ENCODE results near the gene ACER3. TPM values are rescaled to one million over a fixed set of nuclear protein-coding genes. Genes with fewer than 3 reads are reported as not detected.
A peak's percentile ranks its signal among the peaks of the same experiment; 100 is the strongest.
"Not testable (repeated sequence)": the region's sequence is repeated elsewhere in the genome, so short reads cannot be mapped to it uniquely, and the experiment has no call there.

The ACER3 gene
- polyA plus RNA-seq, 3 donors, result 13.7 to 15.9 (median 15.4) TPM

DNA sequence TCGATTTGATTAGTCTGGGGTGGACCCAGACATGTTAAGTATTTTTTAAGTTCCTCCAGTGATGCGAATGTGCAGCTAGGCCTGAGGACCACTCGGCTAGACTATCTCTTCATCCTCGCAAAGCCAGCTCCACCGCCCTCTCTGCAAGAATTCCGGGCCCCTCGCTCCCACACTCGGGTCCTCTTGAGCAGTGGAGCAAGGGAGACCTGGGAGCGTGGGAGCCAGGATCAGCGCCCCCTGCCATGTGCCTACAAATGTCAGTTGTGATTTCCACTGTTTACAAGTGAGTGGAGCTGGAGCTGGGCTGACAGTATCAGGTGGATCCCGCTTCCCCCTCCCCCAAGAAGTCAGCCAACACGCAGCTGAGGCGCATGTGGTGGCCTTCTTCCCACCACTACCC, 180.2 kb downstream of the ACER3 start:
- no peak for DNase-seq (ENCODE audit: extremely low read depth in 1 of 11, low read depth in 9 of 11, low spot score in 4 of 11)

- DNase-seq (ENCODE audit: extremely low read depth in 1 of 11, low read depth in 9 of 11, low spot score in 4 of 11), result no peak
These were observed 181.5 kb downstream of the ACER3 start for GRCh38 chr11:77042111-77042726.

GRCh38 chr11:77044356-77044755, 183.6 kb downstream of the ACER3 start:
- no peak for DNase-seq (ENCODE audit: extremely low read depth in 1 of 11, low read depth in 9 of 11, low spot score in 4 of 11)

DNA sequence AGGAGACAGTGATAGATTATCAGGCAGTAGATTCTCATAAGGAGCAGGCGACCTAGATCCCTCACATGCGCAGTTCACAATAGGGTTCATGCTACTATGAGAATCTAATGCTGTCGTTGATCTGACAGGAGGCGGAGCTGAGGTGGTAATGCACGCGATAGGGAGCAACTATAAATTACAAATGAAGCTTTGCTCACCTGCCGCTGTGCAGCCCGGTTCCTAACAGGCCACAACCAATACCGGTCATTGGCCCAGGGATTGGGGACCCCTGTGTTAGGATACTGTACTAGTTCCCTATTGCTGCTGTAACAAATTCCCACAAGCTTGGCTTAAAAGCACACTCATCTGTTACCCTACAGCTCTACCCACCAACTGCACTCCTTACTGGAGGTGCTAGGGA, 184.2 kb downstream of the ACER3 start:
- DNase-seq (ENCODE audit: extremely low read depth in 1 of 11, low read depth in 9 of 11, low spot score in 4 of 11), result no peak

DNA sequence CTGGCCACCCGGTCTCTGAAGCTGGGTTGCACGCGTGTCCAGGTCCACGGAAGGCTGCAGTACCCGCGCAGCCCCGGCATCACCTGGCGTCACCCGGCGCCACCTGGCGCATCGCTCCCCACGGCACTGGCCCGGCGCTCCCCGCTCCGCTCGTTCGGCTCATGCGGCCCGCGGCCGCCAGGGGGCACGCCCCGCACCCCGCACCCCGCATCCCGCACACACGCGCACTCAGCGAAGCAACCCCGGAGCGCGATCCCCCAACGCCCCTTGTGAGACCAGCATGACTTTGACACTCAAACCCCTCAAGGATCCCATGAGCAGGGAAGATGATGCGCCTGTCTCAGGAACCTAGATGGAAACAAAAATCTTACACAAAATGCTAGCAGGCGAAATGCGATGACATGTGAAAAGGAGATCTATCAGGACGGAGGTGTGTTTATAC, 185.4 kb downstream of the ACER3 start:
- DNase-seq (ENCODE audit: extremely low read depth in 1 of 11, low read depth in 9 of 11, low spot score in 4 of 11), result peak in 4 of 11 donors; percentile 9 to 22 (median 14)

DNA sequence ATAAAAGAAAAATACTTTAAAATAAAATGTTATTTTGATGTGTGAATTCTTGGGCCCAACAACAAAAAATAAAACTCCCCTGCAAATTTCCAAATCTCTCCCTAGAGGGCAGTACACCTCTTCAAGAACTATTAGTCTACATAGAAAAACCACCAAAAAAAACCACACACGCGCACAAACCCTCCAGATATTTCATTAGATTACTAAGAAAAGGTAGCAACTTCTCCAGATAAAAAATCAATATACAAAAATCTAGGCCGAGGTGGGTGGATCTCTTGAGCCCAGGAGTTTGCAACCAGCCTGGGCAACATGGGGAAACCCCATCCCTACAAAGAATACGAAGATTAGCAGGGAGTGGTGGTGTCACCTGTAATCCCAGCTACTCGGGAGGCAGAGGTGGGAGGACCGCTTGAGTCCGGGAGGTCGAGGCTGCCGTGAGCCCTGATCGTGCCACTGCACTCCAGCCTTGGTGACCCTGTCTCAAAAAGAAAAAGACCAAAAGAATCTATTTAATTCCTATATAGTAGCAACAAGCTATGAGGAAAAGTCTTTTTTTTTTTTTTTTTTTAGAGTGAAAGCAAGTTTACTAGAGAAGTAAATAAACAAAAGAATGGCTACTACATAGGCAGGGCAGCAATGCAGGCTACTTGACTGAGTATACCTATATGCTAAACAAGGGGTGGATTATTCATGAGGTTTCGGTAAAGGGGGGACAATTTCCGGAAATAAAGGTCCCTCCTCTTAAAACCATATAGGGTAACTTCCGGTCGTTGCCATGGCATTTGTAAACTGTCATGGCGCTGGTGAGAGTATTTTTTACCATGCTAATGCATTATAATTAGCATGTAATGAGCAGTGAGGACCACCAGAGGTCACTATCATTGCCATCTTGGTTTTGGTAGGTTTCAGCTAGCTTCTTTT, 186.5 kb downstream of the ACER3 start:
- DNase-seq (ENCODE audit: extremely low read depth in 1 of 11, low read depth in 9 of 11, low spot score in 4 of 11), result peak; percentile 74 to 94 (median 88)

DNA sequence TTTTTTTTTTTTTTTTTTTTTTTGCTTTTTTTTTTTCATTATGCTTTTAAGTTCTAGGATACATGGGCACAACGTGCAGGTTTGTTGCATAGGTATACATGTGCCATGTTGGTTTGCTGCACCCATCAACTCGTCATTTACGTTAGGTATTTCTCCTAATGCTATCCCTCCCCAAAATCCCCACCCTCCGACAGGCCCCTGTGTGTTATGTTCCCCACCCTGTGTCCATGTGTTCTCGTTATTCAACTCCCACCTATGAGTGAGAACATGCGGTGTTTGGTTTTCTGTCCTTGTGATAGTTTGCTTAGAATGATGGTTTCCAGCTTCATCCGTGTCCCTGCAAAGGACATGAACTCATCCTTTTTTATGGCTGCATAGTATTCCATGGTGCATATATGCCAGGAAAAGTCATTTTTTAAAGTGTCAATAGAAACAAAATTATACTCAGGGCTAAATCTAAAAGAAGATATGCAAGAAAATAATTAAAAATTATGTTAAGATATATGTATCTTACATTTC, 187.3 kb downstream of the ACER3 start:
- not testable (repeated sequence) for DNase-seq (ENCODE audit: extremely low read depth in 1 of 11, low read depth in 9 of 11, low spot score in 4 of 11)

- DNase-seq (ENCODE audit: extremely low read depth in 1 of 11, low read depth in 9 of 11, low spot score in 4 of 11), result no peak
These were observed 188.3 kb downstream of the ACER3 start for GRCh38 chr11:77049026-77049425.

DNA sequence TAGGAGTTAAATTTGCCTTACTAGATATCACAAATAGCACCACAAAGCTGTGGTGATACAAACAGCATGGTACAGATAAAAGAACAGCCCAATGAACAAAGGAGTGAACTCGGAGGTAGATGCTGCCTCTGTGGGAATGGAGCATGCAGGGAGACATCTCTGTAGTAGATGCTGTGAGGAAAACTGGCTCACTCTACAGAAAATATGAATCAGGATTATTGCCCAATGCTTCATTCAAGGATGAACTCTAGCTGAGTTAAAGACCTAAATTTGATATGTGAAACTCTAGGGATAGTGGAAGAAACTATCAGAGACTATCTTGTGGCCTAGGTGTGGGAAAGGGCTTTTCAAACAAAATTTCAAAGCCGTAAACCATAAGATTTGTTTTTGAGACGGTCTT, 190.8 kb downstream of the ACER3 start:
- DNase-seq (ENCODE audit: extremely low read depth in 1 of 11, low read depth in 9 of 11, low spot score in 4 of 11), result no peak

DNA sequence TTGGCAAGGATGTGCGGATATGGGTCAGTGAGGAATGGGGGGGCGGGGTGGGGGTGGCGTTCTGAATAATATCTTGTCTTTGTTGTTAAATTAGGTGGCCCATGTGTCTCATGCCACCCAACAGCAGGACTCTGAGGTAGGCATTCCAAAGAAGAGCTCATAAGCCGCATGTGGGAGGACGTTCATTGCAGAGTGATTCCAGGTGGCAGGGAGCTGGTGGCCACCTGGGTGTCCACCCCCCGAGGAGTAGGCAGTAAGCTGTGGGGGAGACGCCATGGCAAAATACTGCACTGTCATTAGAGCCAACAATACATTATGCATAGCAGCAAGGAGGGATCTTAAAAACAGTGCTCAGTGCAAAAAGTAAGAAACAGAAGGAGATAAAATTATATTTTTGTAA, 191.8 kb downstream of the ACER3 start:
- DNase-seq (ENCODE audit: extremely low read depth in 1 of 11, low read depth in 9 of 11, low spot score in 4 of 11), result peak in 2 of 11 donors; percentile 44 to 50

- DNase-seq (ENCODE audit: extremely low read depth in 1 of 11, low read depth in 9 of 11, low spot score in 4 of 11), result no peak
These were observed 192.7 kb downstream of the ACER3 start for GRCh38 chr11:77053217-77054015.

- no peak for DNase-seq (ENCODE audit: extremely low read depth in 1 of 11, low read depth in 9 of 11, low spot score in 4 of 11)
These were observed 193.4 kb downstream of the ACER3 start for GRCh38 chr11:77054084-77054483.

- no peak for DNase-seq (ENCODE audit: extremely low read depth in 1 of 11, low read depth in 9 of 11, low spot score in 4 of 11)
These were observed 194.4 kb downstream of the ACER3 start for GRCh38 chr11:77055101-77055561.

GRCh38 chr11:77055913-77056312, 195.2 kb downstream of the ACER3 start:
- no peak for DNase-seq (ENCODE audit: extremely low read depth in 1 of 11, low read depth in 9 of 11, low spot score in 4 of 11)

GRCh38 chr11:77056814-77057402, 196.2 kb downstream of the ACER3 start:
- DNase-seq (ENCODE audit: extremely low read depth in 1 of 11, low read depth in 9 of 11, low spot score in 4 of 11), result no peak

GRCh38 chr11:77057938-77058474, 197.3 kb downstream of the ACER3 start:
- DNase-seq (ENCODE audit: extremely low read depth in 1 of 11, low read depth in 9 of 11, low spot score in 4 of 11), result no peak

DNA sequence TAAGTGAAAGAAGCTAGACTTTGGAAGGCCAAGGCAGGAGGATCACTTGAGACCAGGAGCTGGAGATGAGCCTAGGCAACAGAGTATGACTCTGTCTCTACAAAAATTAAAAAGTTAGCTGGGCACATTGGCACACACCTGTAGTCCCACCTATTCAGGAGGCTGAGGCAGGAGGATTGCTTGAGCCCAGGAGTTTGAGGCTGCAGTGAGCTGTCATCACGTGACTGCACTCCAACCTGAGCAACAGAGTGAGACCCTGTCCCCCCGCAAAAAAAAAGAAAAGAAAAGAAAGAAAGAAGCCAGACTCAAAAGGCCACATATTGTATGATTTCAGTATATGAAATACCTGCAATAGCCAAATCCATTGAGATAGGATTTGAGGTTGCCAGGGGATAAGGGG, 198.2 kb downstream of the ACER3 start:
- DNase-seq (ENCODE audit: extremely low read depth in 1 of 11, low read depth in 9 of 11, low spot score in 4 of 11), result no peak

GRCh38 chr11:77059806-77060205, 199.1 kb downstream of the ACER3 start:
- no peak for DNase-seq (ENCODE audit: extremely low read depth in 1 of 11, low read depth in 9 of 11, low spot score in 4 of 11)

GRCh38 chr11:77060234-77060633, 199.5 kb downstream of the ACER3 start:
- DNase-seq (ENCODE audit: extremely low read depth in 1 of 11, low read depth in 9 of 11, low spot score in 4 of 11), result no peak

Measured in renal cortex interstitium (tissue), 11 donors.